ENCODE data around the gene NMNAT3. TPM values are rescaled to one million over a fixed set of nuclear protein-coding genes. Genes with fewer than 3 reads are reported as not detected.

NMNAT3 gene
- total and polyA plus RNA-seq, 2 experiments from 2014 or later = not detected

GRCh38 chr3:139519998-139520737, 157.6 kb downstream of the NMNAT3 start:
- H3K36me3 ChIP-seq (ENCODE audit: low read depth) = no peaks in the 10 kb centered on the region
- no peaks in the 10 kb centered on the region for H3F3A ChIP-seq (ENCODE audit: insufficient read depth)
- H3K9me3 ChIP-seq (ENCODE audit: low read depth) = no peaks in the 10 kb centered on the region
- no peaks in the 10 kb centered on the region for H4K20me1 ChIP-seq (ENCODE audit: insufficient read depth)
- H3K9ac ChIP-seq = no peak overlapping the region
- H2AFZ ChIP-seq = no peak overlapping the region
- no peak overlapping the region for H3K4me3 ChIP-seq
- H3K4me2 ChIP-seq (ENCODE audit: unreplicated experiment) = no peak overlapping the region
- H3K27me3 ChIP-seq (replicated peaks; ENCODE audit: insufficient read depth) = no peaks in the 10 kb centered on the region
- DNase-seq = no peak
- no peaks in the 10 kb centered on the region for H3K9me2 ChIP-seq (ENCODE audit: insufficient read depth)
- TF ChIP-seq EZH2phosphoT487 (IDR thresholded peaks at IDR 0.05; ENCODE audit: insufficient read depth, low read depth) = no peak
- TF ChIP-seq EZH2 (IDR thresholded peaks at IDR 0.05; ENCODE audit: insufficient read depth, poor library complexity, severe bottlenecking) = no peak
- H3K79me2 ChIP-seq (ENCODE audit: insufficient read depth) = no peaks in the 10 kb centered on the region
- 70 to 75% methylated on average over 7 of the region's 7 CpGs for WGBS, 2 experiments (ENCODE audit: low coverage in 1 of 2, low lambda C conversion rate in 2 of 2, missing lambda C conversion rate in 2 of 2)
- H3K27ac ChIP-seq = no peak overlapping the region
- no peaks in the 10 kb centered on the region for H3K4me1 ChIP-seq (ENCODE audit: insufficient read depth)
- in situ Hi-C loops (cut with MboI) = no loop called here

GRCh38 chr3:139518926-139519842, 158.6 kb downstream of the NMNAT3 start:
- no peak overlapping the region for H3K4me2 ChIP-seq (ENCODE audit: unreplicated experiment)
- no peaks in the 10 kb centered on the region for H3K9me3 ChIP-seq (ENCODE audit: low read depth)
- WGBS, 2 experiments (ENCODE audit: low coverage in 1 of 2, low lambda C conversion rate in 2 of 2, missing lambda C conversion rate in 2 of 2) = 66% methylated on average over 9 of the region's 9 CpGs
- TF ChIP-seq EZH2 (IDR thresholded peaks at IDR 0.05; ENCODE audit: insufficient read depth, poor library complexity, severe bottlenecking) (no peak), EZH2phosphoT487 (IDR thresholded peaks at IDR 0.05; ENCODE audit: insufficient read depth, low read depth) (no peak)
- DNase-seq = no peak
- H3K27ac ChIP-seq = no peak overlapping the region
- no peaks in the 10 kb centered on the region for H3K79me2 ChIP-seq (ENCODE audit: insufficient read depth)
- no peaks in the 10 kb centered on the region for H3K9me2 ChIP-seq (ENCODE audit: insufficient read depth)
- H3K27me3 ChIP-seq (replicated peaks; ENCODE audit: insufficient read depth) = no peaks in the 10 kb centered on the region
- H3K9ac ChIP-seq = no peak overlapping the region
- no peaks in the 10 kb centered on the region for H3F3A ChIP-seq (ENCODE audit: insufficient read depth)
- no peaks in the 10 kb centered on the region for H3K4me1 ChIP-seq (ENCODE audit: insufficient read depth)
- H4K20me1 ChIP-seq (ENCODE audit: insufficient read depth) = no peaks in the 10 kb centered on the region
- H3K36me3 ChIP-seq (ENCODE audit: low read depth) = no peaks in the 10 kb centered on the region
- no peak overlapping the region for H2AFZ ChIP-seq
- in situ Hi-C loops (cut with MboI) = no loop called here
- H3K4me3 ChIP-seq = no peak overlapping the region

- Histone ChIP-seq H4K20me1 (ENCODE audit: insufficient read depth) (no peaks in the 10 kb centered on the region), H3K4me2 (ENCODE audit: unreplicated experiment) (no peak overlapping the region), H2AFZ (no peak overlapping the region), H3K4me1 (ENCODE audit: insufficient read depth) (no peaks in the 10 kb centered on the region), H3K4me3 (no peak overlapping the region), H3K27me3 (replicated peaks; ENCODE audit: insufficient read depth) (no peaks in the 10 kb centered on the region), H3K36me3 (ENCODE audit: low read depth) (no peaks in the 10 kb centered on the region), H3K9ac (no peak overlapping the region), H3K9me2 (ENCODE audit: insufficient read depth) (no peaks in the 10 kb centered on the region), H3K79me2 (ENCODE audit: insufficient read depth) (no peaks in the 10 kb centered on the region), H3F3A (ENCODE audit: insufficient read depth) (no peaks in the 10 kb centered on the region), H3K9me3 (ENCODE audit: low read depth) (no peaks in the 10 kb centered on the region), H3K27ac (no peak overlapping the region)
- in situ Hi-C loops (cut with MboI) = no loop called here
- 45 to 48% methylated on average over 6 of the region's 6 CpGs for WGBS, 2 experiments (ENCODE audit: low coverage in 1 of 2, low lambda C conversion rate in 2 of 2, missing lambda C conversion rate in 2 of 2)
- no peak for TF ChIP-seq EZH2phosphoT487 (IDR thresholded peaks at IDR 0.05; ENCODE audit: insufficient read depth, low read depth)
- no peak for TF ChIP-seq EZH2 (IDR thresholded peaks at IDR 0.05; ENCODE audit: insufficient read depth, poor library complexity, severe bottlenecking)
- no peak for DNase-seq
Measured at GRCh38 chr3:139518306-139518705, 159.5 kb downstream of the NMNAT3 start.

- no peak for TF ChIP-seq EZH2 (IDR thresholded peaks at IDR 0.05; ENCODE audit: insufficient read depth, poor library complexity, severe bottlenecking)
- TF ChIP-seq EZH2phosphoT487 (IDR thresholded peaks at IDR 0.05; ENCODE audit: insufficient read depth, low read depth) = no peak
- DNase-seq = no peak
- no peak overlapping the region for H3K4me2 ChIP-seq (ENCODE audit: unreplicated experiment)
- no peaks in the 10 kb centered on the region for H3K9me3 ChIP-seq (ENCODE audit: low read depth)
- H3K9me2 ChIP-seq (ENCODE audit: insufficient read depth) = no peaks in the 10 kb centered on the region
- no peaks in the 10 kb centered on the region for H3K79me2 ChIP-seq (ENCODE audit: insufficient read depth)
- no peak overlapping the region for H3K4me3 ChIP-seq
- in situ Hi-C loops (cut with MboI) = no loop called here
- H3K9ac ChIP-seq = no peak overlapping the region
- H2AFZ ChIP-seq = no peak overlapping the region
- no peaks in the 10 kb centered on the region for H3F3A ChIP-seq (ENCODE audit: insufficient read depth)
- H3K36me3 ChIP-seq (ENCODE audit: low read depth) = no peaks in the 10 kb centered on the region
- H3K27me3 ChIP-seq (replicated peaks; ENCODE audit: insufficient read depth) = no peaks in the 10 kb centered on the region
- H3K27ac ChIP-seq = no peak overlapping the region
- H4K20me1 ChIP-seq (ENCODE audit: insufficient read depth) = no peaks in the 10 kb centered on the region
- 56 to 57% methylated on average over 5 of the region's 5 CpGs for WGBS, 2 experiments (ENCODE audit: low coverage in 1 of 2, low lambda C conversion rate in 2 of 2, missing lambda C conversion rate in 2 of 2)
- H3K4me1 ChIP-seq (ENCODE audit: insufficient read depth) = no peaks in the 10 kb centered on the region
Measured at GRCh38 chr3:139517321-139518065, 160.3 kb downstream of the NMNAT3 start.
